Stimulated activated CD4-positive, alpha-beta T cell treated with anti-CD3 and anti-CD28 coated beads, TNF-alpha, amount 100 ng/mL, for 4 hours (primary cell): ENCODE measurements around the gene BCS1L.

ENCODE experiments used
- DNase-seq, 3 experiments: peaks; one replicate each; pipeline ENCODE4 v3.0.0-alpha.2; 2020; ENCODE audit warnings: low read depth in 3 of 3

The BCS1L gene

DNA sequence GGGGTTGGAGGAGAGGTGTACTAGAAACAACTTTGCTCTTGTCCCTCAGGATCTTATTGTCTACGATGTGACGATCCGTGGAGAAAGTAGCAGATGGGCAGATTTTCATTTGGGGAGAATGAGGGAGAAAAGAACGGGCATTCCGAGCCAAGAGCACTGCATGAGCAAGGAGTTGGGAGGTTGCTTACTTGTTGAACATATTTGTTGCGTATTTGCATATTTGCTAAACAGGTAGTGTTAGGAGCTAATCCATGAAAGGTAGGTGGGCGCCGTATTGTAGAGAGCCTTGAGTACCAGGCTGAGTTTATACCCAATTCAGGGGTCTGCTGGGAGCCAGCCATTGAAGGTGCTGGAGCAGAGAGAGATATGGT is 490 bp downstream of the BCS1L start:
- DNase-seq = no peak

GRCh38 chr2:218662377-218662776 is 2.9 kb downstream of the BCS1L start:
- DNase-seq = no peak

DNA sequence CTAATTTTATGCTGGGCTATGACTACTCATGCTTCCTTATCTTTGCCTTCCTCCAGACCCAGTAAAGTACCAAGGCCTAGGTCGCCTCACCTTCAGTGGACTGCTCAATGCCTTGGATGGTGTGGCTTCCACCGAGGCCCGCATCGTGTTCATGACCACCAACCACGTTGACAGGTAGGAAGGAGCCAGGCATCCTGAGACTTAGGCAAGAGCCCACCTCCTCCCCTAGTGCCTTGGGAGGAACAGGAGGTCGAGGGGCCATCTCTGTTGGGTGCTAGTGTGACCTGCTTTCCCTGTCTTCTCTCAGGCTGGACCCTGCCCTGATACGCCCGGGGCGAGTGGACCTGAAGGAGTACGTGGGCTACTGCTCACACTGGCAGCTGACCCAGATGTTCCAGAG is 3.3 kb downstream of the BCS1L start:
- DNase-seq = no peak

DNA sequence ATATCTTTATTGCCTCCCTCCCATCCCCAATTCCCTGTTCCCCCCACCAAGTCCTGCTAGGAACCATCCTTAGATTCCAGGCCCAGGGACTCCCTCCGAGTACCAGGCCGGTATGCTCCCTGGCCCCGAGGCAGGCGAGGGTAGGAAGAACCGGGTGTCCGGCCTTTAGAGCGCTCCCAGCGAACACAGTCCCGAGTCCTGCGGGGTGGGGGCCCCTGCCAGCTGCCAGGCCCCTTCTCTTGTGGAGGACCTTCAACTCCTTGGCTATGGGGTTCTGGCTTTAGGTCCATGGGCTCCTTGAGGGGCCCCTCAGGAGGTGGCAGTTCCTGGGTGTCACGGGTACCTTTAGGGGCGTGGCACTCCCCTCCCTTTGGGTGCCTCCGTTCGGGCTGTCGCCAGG is 4.4 kb downstream of the BCS1L start:
- DNase-seq = no peak

- no peak for DNase-seq
Observed at GRCh38 chr2:218664653-218665052, 5.2 kb downstream of the BCS1L start.

DNA sequence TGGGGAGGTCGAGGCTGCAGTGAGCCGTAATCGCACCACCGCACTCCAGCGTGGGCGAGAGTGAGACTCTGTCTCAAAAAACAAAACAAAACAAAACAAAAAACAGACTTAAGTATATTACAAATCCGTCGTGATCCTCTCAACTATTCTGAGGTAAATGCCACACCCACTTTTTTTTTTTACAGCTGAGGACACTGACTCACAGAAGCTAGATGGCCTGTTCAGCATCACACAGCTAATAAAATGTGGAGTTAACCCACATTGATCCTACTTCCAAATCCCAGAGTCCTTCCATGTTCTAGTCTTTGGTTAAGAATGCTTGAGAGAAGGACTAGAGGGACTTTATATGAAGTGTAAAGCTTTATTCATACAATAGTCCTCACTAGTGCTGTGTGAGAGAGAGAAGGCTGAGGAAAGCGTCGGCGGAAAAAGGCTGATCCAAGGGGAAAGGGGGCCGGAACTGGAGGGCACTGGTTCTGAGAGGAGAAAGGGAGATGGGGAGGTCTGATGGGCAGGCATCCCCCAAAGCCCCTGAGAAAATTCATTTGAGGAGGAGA is 11.7 kb downstream of the BCS1L start:
- DNase-seq = no peak

DNA sequence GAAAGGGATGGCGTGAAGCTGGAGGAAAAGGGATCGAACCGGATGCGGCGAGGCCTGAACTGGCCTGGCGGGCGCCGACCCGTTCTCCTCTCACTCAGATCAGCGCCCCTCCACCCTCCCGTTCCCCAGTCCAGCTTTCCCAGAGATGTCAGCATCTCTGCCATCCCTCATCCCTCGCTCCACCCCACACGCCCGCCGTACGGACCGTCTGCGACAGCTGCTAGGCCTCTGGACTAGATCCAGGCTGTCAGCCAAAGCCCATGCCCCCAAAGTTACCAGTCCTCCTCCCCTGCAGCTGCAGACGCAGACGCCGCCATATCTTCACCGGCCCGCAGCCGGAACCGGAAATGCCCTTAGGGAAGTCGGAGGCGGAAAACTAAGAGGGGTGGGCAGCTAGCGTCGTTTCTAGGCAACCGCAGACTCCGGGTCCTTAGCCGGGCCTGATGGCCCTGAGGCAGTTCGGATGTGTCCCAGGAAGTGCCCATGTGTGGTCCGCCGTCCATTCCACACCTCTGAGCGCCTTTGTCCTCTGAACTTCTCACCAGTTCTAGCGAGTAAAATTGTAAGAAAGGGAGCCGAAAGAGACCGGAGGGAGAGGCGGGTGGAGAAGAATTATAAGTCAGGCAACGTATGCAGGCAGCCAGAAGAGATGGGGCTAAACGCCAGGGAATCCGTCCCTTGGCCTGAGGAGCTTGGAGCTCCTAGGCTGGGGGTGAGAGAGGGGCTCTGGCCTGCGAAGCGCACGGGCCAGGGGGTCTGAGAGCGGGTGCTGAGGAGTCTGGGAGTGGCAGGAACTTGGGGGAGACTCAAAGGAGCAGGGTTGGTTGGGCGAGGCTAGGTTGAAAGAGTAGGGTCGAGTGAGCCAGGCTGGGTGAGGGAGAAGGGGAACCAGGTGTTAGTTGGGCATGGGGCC is 12.4 kb downstream of the BCS1L start, which contains the start of the genes RNF25 and STK36:
TSS of gene RNF25 (minus strand) at position 349 of the 913 bp plus-strand sequence. CDS start at position 317, 32 bp downstream.
TSS of gene STK36 (plus strand) at position 433 of the 913 bp plus-strand sequence. CDS start 744 bp downstream, outside the sequence.
- DNase-seq = peak; percentile 60 to 66 (median 60)

DNA sequence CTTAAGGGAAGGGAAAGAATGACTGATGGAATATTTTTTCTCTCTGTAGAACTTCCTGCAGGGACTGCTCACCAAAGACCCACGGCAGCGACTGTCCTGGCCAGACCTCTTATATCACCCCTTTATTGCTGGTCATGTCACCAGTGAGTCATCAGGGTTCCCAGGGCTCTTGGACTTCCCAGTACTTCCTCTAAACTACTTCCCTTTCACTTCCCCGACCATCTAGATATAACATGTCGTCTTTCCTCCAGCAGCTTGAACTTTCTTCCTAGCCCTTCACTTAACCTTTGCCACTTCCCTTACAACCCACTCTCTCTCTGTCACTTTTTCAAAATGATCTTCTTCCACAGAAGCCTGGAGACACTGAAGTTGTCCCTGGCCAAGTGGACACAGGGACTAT is 19.6 kb downstream of the BCS1L start:
- no peak for DNase-seq

- no peak for DNase-seq
Observed at GRCh38 chr2:218680061-218680460, 20.6 kb downstream of the BCS1L start.

- peak in 1 of 3 experiments; percentile 9 for DNase-seq
Observed at GRCh38 chr2:218687400-218688060, 28.0 kb downstream of the BCS1L start.

DNA sequence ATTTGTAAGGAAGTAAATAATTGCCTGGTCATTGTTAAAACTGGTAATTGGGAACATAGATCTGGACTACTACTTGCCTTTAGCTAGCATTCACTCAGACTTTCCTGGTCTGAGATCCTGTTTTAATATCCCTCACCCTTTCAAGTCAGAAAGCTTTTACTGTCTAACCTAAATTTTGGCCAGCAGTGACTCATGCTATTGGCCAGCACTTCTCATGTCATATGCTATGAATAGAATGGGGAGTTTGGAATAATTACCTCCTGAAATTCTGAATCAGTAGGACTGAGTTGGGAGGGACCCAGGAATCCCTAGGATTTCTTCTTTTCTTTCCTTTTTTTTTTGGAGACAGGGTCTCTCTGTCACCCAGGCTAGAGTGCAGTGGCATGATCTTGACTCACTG is 31.8 kb downstream of the BCS1L start:
- DNase-seq = no peak

- no peak for DNase-seq
Observed at GRCh38 chr2:218694405-218695145, 35.1 kb downstream of the BCS1L start.

GRCh38 chr2:218698885-218699284 is 39.4 kb downstream of the BCS1L start:
- no peak for DNase-seq

DNA sequence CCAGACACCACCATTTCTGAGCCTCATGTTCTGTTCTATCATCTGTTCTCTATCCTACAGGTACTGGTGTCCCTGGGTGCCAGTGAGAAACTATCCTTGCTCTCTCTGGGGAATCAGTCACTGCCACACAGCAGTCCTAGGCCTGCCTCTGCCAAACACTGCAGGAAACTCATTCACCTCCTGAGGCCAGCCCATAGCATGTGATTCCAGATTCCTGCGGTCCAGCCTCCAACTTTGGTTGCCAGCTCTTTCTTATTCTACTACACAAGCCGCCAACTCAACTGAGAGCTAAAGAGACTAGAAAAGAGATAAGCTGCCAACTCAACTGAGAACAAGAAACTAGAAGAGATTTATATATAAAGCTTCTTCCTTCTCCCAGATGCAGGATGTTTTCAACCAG is 42.3 kb downstream of the BCS1L start:
- DNase-seq = no peak

DNA sequence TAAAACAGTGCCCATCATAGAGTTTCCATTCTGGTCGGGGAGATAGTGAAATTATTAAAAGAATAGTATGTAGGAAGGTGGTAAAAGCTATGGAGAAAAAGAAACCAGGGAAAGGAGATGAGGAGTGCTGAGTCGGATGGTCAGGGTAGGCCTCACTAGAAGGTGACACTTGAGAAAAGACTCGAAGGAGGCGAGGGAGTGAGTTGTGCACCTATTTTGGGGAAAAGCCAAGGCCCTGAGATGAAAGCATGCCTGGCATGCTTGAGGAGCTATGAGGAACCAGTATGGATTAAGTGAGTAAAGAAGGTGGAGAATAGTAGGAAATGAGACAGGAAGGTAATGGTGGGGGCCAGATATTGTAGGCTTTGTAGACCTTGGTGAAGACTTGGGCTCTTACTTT is 43.9 kb downstream of the BCS1L start:
- no peak for DNase-seq

- no peak for DNase-seq
Observed at GRCh38 chr2:218708086-218708485, 48.6 kb downstream of the BCS1L start.

DNA sequence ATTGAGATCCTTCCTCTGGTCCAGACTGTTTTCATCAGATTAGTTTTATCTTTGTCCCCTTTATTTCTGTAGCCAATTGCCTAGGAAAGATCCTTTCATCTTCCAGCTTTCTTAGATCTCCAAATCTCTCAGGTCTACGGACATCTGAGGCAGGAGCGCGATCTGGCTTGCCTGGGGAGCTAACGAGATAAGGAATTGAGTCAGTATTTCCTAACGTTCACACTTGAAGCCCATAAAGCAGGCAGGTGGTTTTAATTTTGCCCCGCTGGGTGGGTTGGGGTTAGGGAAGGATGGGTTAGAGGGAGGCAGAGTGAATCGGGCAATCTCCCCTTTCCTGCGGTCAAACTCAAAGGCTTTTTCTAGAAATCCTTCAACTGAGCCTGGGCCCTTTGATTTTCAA is 50.4 kb downstream of the BCS1L start:
- no peak for DNase-seq

DNA sequence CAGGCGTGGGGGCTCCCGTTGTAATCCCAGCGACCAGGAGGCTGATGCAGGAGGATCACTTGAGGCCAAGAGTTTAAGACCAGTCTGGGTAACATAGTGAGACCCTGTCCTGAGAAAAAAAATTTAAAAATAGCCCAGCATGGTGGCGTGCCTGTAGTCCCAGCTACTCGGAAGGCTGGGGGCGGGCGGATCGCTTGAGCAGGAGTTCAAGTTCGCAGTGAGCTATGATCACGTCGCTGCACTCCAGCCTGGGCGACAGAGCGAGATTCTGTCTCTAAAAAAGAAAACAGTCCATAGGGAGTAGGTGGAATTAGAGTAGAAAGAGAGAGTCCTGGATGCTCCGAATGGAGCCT is 50.8 kb downstream of the BCS1L start:
- no peak for DNase-seq

DNA sequence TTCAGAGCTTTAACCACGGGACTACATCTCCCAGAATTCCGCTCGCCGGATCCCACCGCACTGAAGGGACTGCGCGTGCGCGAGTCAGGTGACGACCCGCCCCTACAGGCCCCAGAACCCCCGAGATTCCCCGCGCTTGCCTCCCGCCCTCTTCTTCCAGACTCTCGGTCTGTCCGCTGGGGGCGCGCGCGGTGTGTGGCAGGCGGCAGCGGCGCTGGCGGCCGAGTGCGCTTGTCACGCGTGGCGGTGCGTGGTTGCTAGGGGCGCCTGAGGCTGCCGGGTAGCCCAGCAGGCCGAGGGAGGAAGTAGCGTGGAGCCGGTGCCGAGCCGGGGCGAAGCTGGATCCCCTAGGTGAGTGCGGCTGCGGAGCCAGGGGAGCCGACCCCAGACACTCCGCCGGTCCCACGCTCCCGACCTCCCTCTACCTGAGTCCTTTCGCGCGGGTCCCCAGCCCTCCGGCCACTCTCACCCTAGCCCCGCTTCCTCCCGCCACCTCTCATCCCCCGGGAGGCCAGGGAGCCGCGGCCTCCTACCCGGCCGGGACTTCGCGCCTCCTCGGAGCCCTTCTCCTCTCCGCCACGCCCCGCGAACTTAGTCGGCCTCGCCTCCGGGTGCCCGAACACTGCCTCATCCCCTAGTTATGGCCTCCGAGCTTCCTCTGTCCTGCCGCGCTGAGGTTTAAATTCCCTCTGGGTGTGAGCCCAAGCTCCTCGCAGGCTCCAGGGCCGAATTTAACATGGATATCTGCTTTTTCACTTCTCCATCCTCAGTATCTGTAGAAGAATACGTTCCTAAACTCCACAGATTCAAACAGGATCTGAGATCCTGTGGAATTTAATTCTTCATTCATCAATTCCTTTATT is 51.4 kb downstream of the BCS1L start, which contains the start of gene TTLL4:
TSS of gene TTLL4 (plus strand) at position 149 of the 863 bp plus-strand sequence. CDS start 26,842 bp downstream, outside the sequence.
- DNase-seq = peak; percentile 97 to 98 (median 97)

GRCh38 chr2:218711550-218711929 is 52.1 kb downstream of the BCS1L start:
- DNase-seq = no peak
